HCT116 (cell line): ENCODE results near the gene FASLG. TPM values are rescaled to one million over a fixed set of nuclear protein-coding genes. Genes with fewer than 3 reads are reported as not detected.

Experiments
- ATAC-seq: fragments of 200-7000 bp; cut with Tn5 transposase; 2 replicates; pipeline ENCODE4 v1.9.1; 2020; ENCODE audit warnings: mild to moderate bottlenecking, moderate library complexity
- BruUV-seq: library from RNA; stranded (reverse); fragments of 400-500 nt; replicated peaks from 2 replicates; lab custom pipeline; 2021; lab: Mats Ljungman, UMichigan
- CTCF ChIA-PET: fragments of 300-600 bp; sonication (Branson Sonifier 250); formaldehyde crosslinking; loops from one replicate; lab custom pipeline; 2021; ENCODE audit warnings: antibody characterized with exemption; lab: Charles Lee
- POLR2A ChIA-PET: fragments of 300-600, 350-600 bp; sonication (Branson Sonifier 250); formaldehyde crosslinking; loops from one replicate; lab custom pipeline; 2021; ENCODE audit warnings: antibody characterized with exemption; lab: Charles Lee
- RAD21 ChIA-PET, 2 experiments: fragments of 300-600 bp; sonication (Branson Sonifier 250); formaldehyde crosslinking; loops; one replicate each; lab custom pipeline; 2023; ENCODE audit warnings: low total read pairs in 2 of 2; ENCODE audit not compliant: uncharacterized antibody in 2 of 2, unreplicated experiment in 2 of 2, low non-redundant PET in 1 of 2; lab: Charles Lee
- DNase-seq: peaks from one replicate; pipeline ENCODE4 v3.0.0-alpha.2; 2010; ENCODE audit warnings: low read depth, low spot score
- H2AFZ ChIP-seq: fragments of 200-600 bp; shearing (Covaris generic), sonication (generic); 2 replicates; pipeline ENCODE4 v1.6.1; 2017; ENCODE audit warnings: low read depth, mixed run types, mixed read lengths, antibody characterized with exemption, low read length; ENCODE audit not compliant: poor library complexity, severe bottlenecking
- H3K27ac ChIP-seq: 2 replicates; pipeline ENCODE4 v1.5.1; 2012; ENCODE audit warnings: low read depth, low read length
- H3K27me3 ChIP-seq: fragments of 200-600 bp; sonication (generic); 2 replicates; pipeline ENCODE4 v1.6.1; 2016; ENCODE audit warnings: mixed run types, low read length, mixed read lengths; ENCODE audit not compliant: insufficient read depth
- H3K36me3 ChIP-seq, 2 experiments: fragments of 200-500 bp in 1 of 2; fragments of 200-600 bp in 1 of 2; sonication (Bioruptor generic) in 1 of 2; sonication (generic) in 1 of 2; 2 replicates each; pipeline versions ENCODE4 v1.5.1 to v1.6.1; 2014 to 2016; ENCODE audit warnings: low read length in 2 of 2, inconsistent platforms in 1 of 2, mixed read lengths in 1 of 2, mixed run types in 1 of 2; ENCODE audit not compliant: insufficient read depth in 2 of 2, control insufficient read depth in 1 of 2
- H3K4me1 ChIP-seq, 2 experiments: fragments of 200-600 bp in 1 of 2; sonication (generic) in 1 of 2; 2 replicates each; pipeline versions ENCODE4 v1.5.1 to v1.6.1; 2012 to 2017; ENCODE audit warnings: low read length in 2 of 2, inconsistent platforms in 1 of 2, mild to moderate bottlenecking in 1 of 2, mixed read lengths in 1 of 2, mixed run types in 1 of 2, moderate library complexity in 1 of 2; ENCODE audit not compliant: insufficient read depth in 2 of 2, control insufficient read depth in 1 of 2
- H3K4me2 ChIP-seq: fragments of 200-600 bp; sonication (generic); 2 replicates; pipeline ENCODE4 v1.6.1; 2017; ENCODE audit warnings: mixed run types, low read length, mixed read lengths
- H3K4me3 ChIP-seq, 2 experiments: fragments of 200-600 bp in 1 of 2; sonication (generic) in 1 of 2; replicated peaks in 1 of 2; 2 replicates each; pipeline ENCODE4 v1.5.1; 2011 to 2016; ENCODE audit warnings: low read length in 2 of 2, control low read depth in 1 of 2, low read depth in 1 of 2, mild to moderate bottlenecking in 1 of 2, mixed read lengths in 1 of 2, mixed run types in 1 of 2
- H3K79me2 ChIP-seq: fragments of 200-600 bp; sonication (generic); 2 replicates; pipeline ENCODE4 v1.6.1; 2017; ENCODE audit warnings: mild to moderate bottlenecking, mixed run types, low read length, moderate library complexity, mixed read lengths; ENCODE audit not compliant: insufficient read depth
- H3K9ac ChIP-seq: fragments of 200-600 bp; sonication (generic); 2 replicates; pipeline ENCODE4 v1.6.1; 2016; ENCODE audit warnings: low read length, mixed read lengths
- H3K9me2 ChIP-seq: fragments of 200-600 bp; sonication (generic), shearing (Covaris generic); 2 replicates; pipeline ENCODE4 v1.6.1; 2017; ENCODE audit warnings: mixed run types, mild to moderate bottlenecking, moderate library complexity; ENCODE audit not compliant: insufficient read depth
- H3K9me3 ChIP-seq, 2 experiments: fragments of 200-500 bp in 1 of 2; fragments of 200-600 bp in 1 of 2; sonication (Bioruptor generic) in 1 of 2; sonication (generic) in 1 of 2; 2 replicates each; pipeline ENCODE4 v1.6.1; 2014 to 2017; ENCODE audit warnings: low read length in 2 of 2, mixed read lengths in 2 of 2, inconsistent platforms in 1 of 2, low read depth in 1 of 2, mild to moderate bottlenecking in 1 of 2, mixed run types in 1 of 2, moderate library complexity in 1 of 2; ENCODE audit not compliant: control insufficient read depth in 1 of 2, insufficient read depth in 1 of 2
- H4K20me1 ChIP-seq: fragments of 200-600 bp; sonication (generic), shearing (Covaris generic); 2 replicates; pipeline ENCODE4 v1.6.1; 2017; ENCODE audit warnings: mixed run types, mild to moderate bottlenecking, moderate library complexity; ENCODE audit not compliant: insufficient read depth
- ATF3 ChIP-seq: IDR thresholded peaks from 2 replicates; pipeline ENCODE4 v1.6.1; 2012
- CEBPB ChIP-seq: IDR thresholded peaks from 2 replicates; pipeline ENCODE4 v1.6.1; 2012; ENCODE audit warnings: low read depth
- CTCF ChIP-seq, 3 experiments: fragments of 200-600 bp in 1 of 3; sonication (generic) in 1 of 3; IDR thresholded peaks in 2 of 3; conservative IDR thresholded peaks in 1 of 3; 2 replicates each; pipeline ENCODE4 v1.5.1; 2012 to 2017; ENCODE audit warnings: low read depth in 2 of 3, low read length in 2 of 3, antibody characterized with exemption in 1 of 3, borderline replicate concordance in 1 of 3, control low read depth in 1 of 3, mild to moderate bottlenecking in 1 of 3, mixed read lengths in 1 of 3, mixed run types in 1 of 3, moderate library complexity in 1 of 3; ENCODE audit not compliant: insufficient read depth in 1 of 3
- EGR1 ChIP-seq: IDR thresholded peaks from 2 replicates; pipeline ENCODE4 v1.6.1; 2012; ENCODE audit warnings: low read depth
- ELF1 ChIP-seq: IDR thresholded peaks from 2 replicates; pipeline ENCODE4 v1.6.1; 2012; ENCODE audit warnings: low read depth, borderline replicate concordance
- EZH2phosphoT487 ChIP-seq: fragments of 200-600 bp; IDR thresholded peaks from 2 replicates; pipeline ENCODE4 v1.6.1; 2018; ENCODE audit warnings: antibody characterized with exemption, borderline replicate concordance
- JUND ChIP-seq: IDR thresholded peaks from 2 replicates; pipeline ENCODE4 v1.6.1; 2012
- MAX ChIP-seq: IDR thresholded peaks from 2 replicates; pipeline ENCODE4 v1.6.1; 2012
- POLR2AphosphoS5 ChIP-seq: IDR thresholded peaks from 2 replicates; pipeline ENCODE4 v1.6.1; 2011; ENCODE audit warnings: mild to moderate bottlenecking, low read depth, low read length, moderate library complexity
- RAD21 ChIP-seq: IDR thresholded peaks from 2 replicates; pipeline ENCODE4 v1.6.1; 2012; ENCODE audit warnings: low read depth, mild to moderate bottlenecking
- REST ChIP-seq: IDR thresholded peaks from 2 replicates; pipeline ENCODE4 v1.6.1; 2012; ENCODE audit warnings: low read depth
- SP1 ChIP-seq: IDR thresholded peaks from 2 replicates; pipeline ENCODE4 v1.6.1; 2012; ENCODE audit warnings: low read depth
- SRF ChIP-seq: IDR thresholded peaks from 2 replicates; pipeline ENCODE4 v1.6.1; 2012; ENCODE audit warnings: low read depth
- YY1 ChIP-seq: IDR thresholded peaks from 2 replicates; pipeline ENCODE4 v1.6.1; 2011; ENCODE audit warnings: low read length, low read depth, moderate library complexity, mild to moderate bottlenecking; ENCODE audit not compliant: insufficient replicate concordance; ENCODE audit errors: extremely low read depth
- ZFX ChIP-seq: fragments of 450-650 bp; IDR thresholded peaks from 2 replicates; pipeline ENCODE4 v1.6.1; 2017
- intact Hi-C: fragments of 100-400 bp; cut with micrococcal nuclease; formaldehyde crosslinking; loops from 2 replicates; pipeline ENCODE4 v1.10.0; 2022
- total RNA-seq: library from RNA; stranded (reverse); gene quantifications from one replicate; pipeline ENCODE4 v1.2.1, GENCODE V29; 2021; ENCODE audit not compliant: unreplicated experiment

The FASLG gene
- total RNA-seq, 1 experiment from 2014 or later = not detected

- Histone ChIP-seq H3K4me2 (no peak overlapping the region), H3K36me3 (no peaks in the 10 kb centered on the region), H3K9me2 (no peaks in the 10 kb centered on the region), H3K9ac (no peak overlapping the region), H2AFZ (no peak overlapping the region), H3K9me3 (no peaks in the 10 kb centered on the region), H3K4me3 (no peak overlapping the region), H3K79me2 (no peaks in the 10 kb centered on the region), H3K27ac (no peak overlapping the region), H4K20me1 (no peaks in the 10 kb centered on the region), H3K27me3 (no peaks in the 10 kb centered on the region), H3K4me1 (no peaks in the 10 kb centered on the region)
- no TSS peak for BruUV-seq
- POLR2A ChIA-PET = no interaction called here
- TF ChIP-seq JUND (no peak), ELF1 (no peak), REST (no peak), MAX (no peak), EGR1 (no peak), YY1 (no peak), SRF (no peak), ATF3 (no peak), CEBPB (no peak), RAD21 (no peak), CTCF (IDR thresholded peaks at IDR 0.05 in 2 of 3, conservative IDR thresholded peaks at IDR 0.05 in 1 of 3; ENCODE audit: borderline replicate concordance in 1 of 3, insufficient read depth in 1 of 3, low read depth in 2 of 3, low read length in 2 of 3) (no peak), ZFX (no peak), POLR2AphosphoS5 (no peak), EZH2phosphoT487 (no peak), SP1 (no peak)
- no peak for DNase-seq
- CTCF ChIA-PET = no interaction called here
- no peak for ATAC-seq
- RAD21 ChIA-PET = no interaction called here
- intact Hi-C loops = no loop called here
Measured at GRCh38 chr1:172680244-172680643, 21.3 kb downstream of the FASLG start.
